Measurements from ENCODE around the gene SORL1-AS1.

GRCh38 chr11:121439759-121440158, 13.0 kb downstream of the SORL1-AS1 start:
- TF ChIP-seq CTCF (IDR thresholded peaks at IDR 0.05) (no peak), POLR2AphosphoS5 (IDR thresholded peaks at IDR 0.05; ENCODE audit: low read depth, low read length) (no peak), YY1 (IDR thresholded peaks at IDR 0.05; ENCODE audit: low read depth) (no peak), EP300 (IDR thresholded peaks at IDR 0.05; ENCODE audit: borderline replicate concordance in 1 of 2, low read depth in 1 of 2, low read length in 1 of 2) (no peak), RXRA (IDR thresholded peaks at IDR 0.05; ENCODE audit: borderline replicate concordance, low read depth) (no peak), RFX5 (IDR thresholded peaks at IDR 0.05; ENCODE audit: low read length) (no peak), NFIC (IDR thresholded peaks at IDR 0.05; ENCODE audit: borderline replicate concordance) (no peak), NRF1 (IDR thresholded peaks at IDR 0.05; ENCODE audit: low read depth, low read length) (no peak), ELF1 (IDR thresholded peaks at IDR 0.05) (no peak)

Data from SK-N-SH (cell line).